Mucosa of descending colon (tissue), 3 donors: ENCODE data around the gene SPAG6. TPM values are rescaled to one million over a fixed set of nuclear protein-coding genes. Genes with fewer than 3 reads are reported as not detected.

Source experiments
- ATAC-seq: fragments of 200-7000 bp; cut with Tn5 transposase; one replicate; pipeline ENCODE4 v1.9.1; 2020; ENCODE audit warnings: mild to moderate bottlenecking, moderate library complexity
- DNase-seq, 3 donors: peaks; one replicate each; pipeline ENCODE4 v3.0.0-alpha.2; 2020
- H3K36me3 ChIP-seq: fragments of 200-600 bp; one replicate; pipeline ENCODE4 v1.8.0; 2021; ENCODE audit warnings: low read depth, mild to moderate bottlenecking
- H3K4me1 ChIP-seq: fragments of 200-600 bp; one replicate; pipeline ENCODE4 v1.8.0; 2021; ENCODE audit warnings: low read depth, mild to moderate bottlenecking
- H3K4me3 ChIP-seq: fragments of 200-600 bp; one replicate; pipeline ENCODE4 v1.8.0; 2021; ENCODE audit warnings: mild to moderate bottlenecking
- H3K9me3 ChIP-seq: fragments of 200-600 bp; one replicate; pipeline ENCODE4 v1.8.0; 2021; ENCODE audit warnings: mild to moderate bottlenecking
- intact Hi-C, 2 donors: fragments of 100-400 bp; cut with DNase I in 1 of 2; cut with micrococcal nuclease in 1 of 2; formaldehyde crosslinking; loops; one replicate each; pipeline versions ENCODE4 v1.11.0 to v1.11.1; 2022; cut with DNase I, micrococcal nuclease
- total RNA-seq, 3 donors: library from RNA; stranded (reverse); fragmentation: NEBNext Ultra II Directional in 2 of 3; extraction: Animal tissue kit (Norgen Biotek cat#: 25700) in 2 of 3; gene quantifications; one replicate each; pipeline versions ENCODE4 v1.2.1 to v1.2.4, GENCODE V29; 2021 to 2023
- TF ChIP-seq, protein P1 (sequence below): fragments of 200-600 bp; IDR thresholded peaks from one replicate; pipeline ENCODE4 v1.8.0; 2022; ENCODE audit warnings: antibody characterized with exemption, mild to moderate bottlenecking
- donor health status: DM: no; HTN: no; CAD: no; lungs with moderate emphysema.
- donor health status: DM: no; HTN: no; CAD: no.
- donor health status: DM: no; HTN: yes; CAD: no.

Gene SPAG6
- total RNA-seq, 3 donors from 2014 or later: not detected

DNA sequence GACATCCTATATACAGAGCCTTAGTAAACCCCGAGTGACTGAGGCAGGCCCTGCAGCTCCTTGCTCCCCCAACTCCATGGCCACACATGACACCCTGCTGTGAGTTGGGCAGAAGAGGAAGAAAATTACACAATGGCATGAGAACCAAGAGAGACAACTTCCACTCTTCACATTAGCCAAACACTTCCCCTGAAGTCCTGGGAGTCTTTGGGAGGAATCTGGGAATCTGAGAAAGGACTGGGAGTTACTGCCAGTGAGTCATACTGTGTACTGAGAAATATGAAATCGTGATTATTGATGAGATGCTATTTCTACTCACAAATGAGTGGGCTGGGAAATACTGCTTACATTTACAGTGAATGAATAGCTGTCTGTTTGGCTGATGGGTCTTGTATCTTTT lies 116.6 kb downstream of the SPAG6 start:
- intact Hi-C loops: no loop called here
- ATAC-seq (no peak), DNase-seq (no peak)
- TF ChIP-seq, protein P1, sequence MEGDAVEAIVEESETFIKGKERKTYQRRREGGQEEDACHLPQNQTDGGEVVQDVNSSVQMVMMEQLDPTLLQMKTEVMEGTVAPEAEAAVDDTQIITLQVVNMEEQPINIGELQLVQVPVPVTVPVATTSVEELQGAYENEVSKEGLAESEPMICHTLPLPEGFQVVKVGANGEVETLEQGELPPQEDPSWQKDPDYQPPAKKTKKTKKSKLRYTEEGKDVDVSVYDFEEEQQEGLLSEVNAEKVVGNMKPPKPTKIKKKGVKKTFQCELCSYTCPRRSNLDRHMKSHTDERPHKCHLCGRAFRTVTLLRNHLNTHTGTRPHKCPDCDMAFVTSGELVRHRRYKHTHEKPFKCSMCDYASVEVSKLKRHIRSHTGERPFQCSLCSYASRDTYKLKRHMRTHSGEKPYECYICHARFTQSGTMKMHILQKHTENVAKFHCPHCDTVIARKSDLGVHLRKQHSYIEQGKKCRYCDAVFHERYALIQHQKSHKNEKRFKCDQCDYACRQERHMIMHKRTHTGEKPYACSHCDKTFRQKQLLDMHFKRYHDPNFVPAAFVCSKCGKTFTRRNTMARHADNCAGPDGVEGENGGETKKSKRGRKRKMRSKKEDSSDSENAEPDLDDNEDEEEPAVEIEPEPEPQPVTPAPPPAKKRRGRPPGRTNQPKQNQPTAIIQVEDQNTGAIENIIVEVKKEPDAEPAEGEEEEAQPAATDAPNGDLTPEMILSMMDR: no peak
- no peaks in the 10 kb centered on the region for H3K36me3 ChIP-seq
- H3K9me3 ChIP-seq: no peaks in the 10 kb centered on the region
- H3K4me1 ChIP-seq: no peaks in the 10 kb centered on the region
- H3K4me3 ChIP-seq: no peak overlapping the region

DNA sequence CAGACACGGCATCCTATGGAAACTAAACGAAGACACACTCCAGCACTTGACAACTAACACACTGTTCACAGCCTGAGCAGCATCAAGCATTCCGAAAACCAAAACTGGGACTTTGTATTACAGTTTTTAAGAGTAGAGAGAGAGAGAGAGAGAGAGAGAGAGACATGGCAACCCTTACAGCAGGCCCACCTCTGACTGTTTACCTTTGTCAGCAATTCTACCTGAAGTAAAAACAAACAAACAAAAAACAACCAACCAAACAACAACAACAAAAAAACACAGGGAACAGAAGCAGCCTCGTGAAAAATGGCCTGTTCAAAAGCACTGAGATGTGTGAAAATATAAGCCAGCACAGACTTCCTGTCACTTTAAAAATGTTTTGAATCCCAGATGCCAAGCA lies 118.0 kb downstream of the SPAG6 start:
- DNase-seq (no peak), ATAC-seq (no peak)
- no peak overlapping the region for H3K4me3 ChIP-seq
- TF ChIP-seq, protein P1: no peak
- intact Hi-C loops: no loop called here
- H3K9me3 ChIP-seq: no peaks in the 10 kb centered on the region
- no peaks in the 10 kb centered on the region for H3K36me3 ChIP-seq
- no peaks in the 10 kb centered on the region for H3K4me1 ChIP-seq

DNA sequence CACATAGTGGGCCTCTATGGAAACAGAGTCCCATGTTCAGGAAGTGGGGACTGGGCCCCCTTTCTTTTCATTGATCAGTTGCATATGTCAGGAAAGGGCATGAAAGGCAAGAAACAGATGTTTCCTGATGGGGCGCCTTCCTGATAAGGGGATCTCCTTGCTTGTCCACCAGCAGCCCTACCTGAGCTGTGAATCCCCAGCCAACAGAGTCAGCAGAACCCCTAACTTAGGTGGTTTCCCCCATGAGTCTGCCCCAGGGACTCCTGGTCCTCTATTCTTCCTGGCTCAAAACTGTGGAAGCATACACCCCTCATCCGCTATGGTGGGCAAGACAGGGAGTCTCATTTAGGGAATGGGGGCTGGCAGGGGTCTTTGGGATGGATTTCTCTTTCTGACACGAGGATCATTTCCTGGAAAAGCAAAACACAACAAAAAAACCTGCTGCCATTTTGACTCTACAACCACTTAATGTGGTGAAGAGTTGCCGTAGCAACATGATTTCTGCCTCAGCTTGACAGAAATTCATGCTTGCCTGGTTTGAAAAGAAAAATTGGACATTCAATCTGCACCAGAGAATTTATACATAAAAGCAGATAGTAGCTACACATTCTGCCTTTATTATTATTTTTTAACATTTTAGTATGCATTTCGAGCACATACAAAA lies 119.8 kb downstream of the SPAG6 start:
- no peak overlapping the region for H3K4me3 ChIP-seq
- H3K4me1 ChIP-seq: no peaks in the 10 kb centered on the region
- no peak for ATAC-seq
- intact Hi-C loops: no loop called here
- H3K36me3 ChIP-seq: no peaks in the 10 kb centered on the region
- TF ChIP-seq, protein P1: no peak
- H3K9me3 ChIP-seq: no peaks in the 10 kb centered on the region
- DNase-seq: no peak

DNA sequence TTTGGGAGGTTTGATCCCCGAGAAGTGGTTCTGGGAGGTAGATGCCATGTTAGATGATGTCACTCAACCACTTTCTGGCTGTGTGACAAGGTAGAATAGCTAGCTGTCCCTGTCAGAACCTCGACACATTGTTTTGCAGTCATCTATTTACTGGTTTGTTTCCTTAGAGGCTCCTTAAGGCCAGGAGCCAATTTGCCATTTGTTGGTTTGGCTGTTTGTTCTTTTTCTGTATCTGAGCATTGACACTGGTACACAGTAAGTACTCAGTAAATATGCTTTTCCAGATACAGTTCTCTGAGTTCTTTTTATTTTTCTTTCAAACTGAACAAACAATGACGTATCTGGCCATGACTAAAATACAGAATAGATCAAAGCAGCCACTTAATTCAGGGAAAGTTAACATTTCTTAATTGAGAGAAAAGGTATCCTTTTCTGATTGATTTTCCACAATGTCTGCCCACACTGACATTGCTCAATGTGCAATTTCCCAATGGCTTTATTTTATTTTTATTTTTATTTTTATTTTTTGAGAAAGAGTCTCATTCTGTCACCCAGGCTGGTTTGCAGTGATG lies 121.6 kb downstream of the SPAG6 start:
- no peaks in the 10 kb centered on the region for H3K36me3 ChIP-seq
- TF ChIP-seq, protein P1: no peak
- no peaks in the 10 kb centered on the region for H3K9me3 ChIP-seq
- no peak for DNase-seq
- no peak for ATAC-seq
- intact Hi-C loops: no loop called here
- no peak overlapping the region for H3K4me3 ChIP-seq
- no peaks in the 10 kb centered on the region for H3K4me1 ChIP-seq

Other genes with a start within 250 kb of the SPAG6 start
- not detected for gene EBLN1, start 127.5 kb upstream of the SPAG6 start, total RNA-seq
- 10 to 100 TPM; 48.4 to 56.5 (median 51.2) TPM for gene COMMD3, start 29.1 kb upstream of the SPAG6 start, total RNA-seq
- gene BMI1, start 24.4 kb upstream of the SPAG6 start, total RNA-seq: 10 to 100 TPM; 26.6 to 76.6 (median 28.7) TPM